Common myeloid progenitor, CD34-positive (primary cell): Measurements from ENCODE around the gene C2CD2.

Experiments
- CTCF ChIA-PET: fragments of 350-600 bp; sonication (Branson Sonifier 250); formaldehyde crosslinking; loops from one replicate; lab custom pipeline; 2021; ENCODE audit warnings: antibody characterized with exemption; lab: Charles Lee
- POLR2A ChIA-PET: fragments of 350-600 bp; sonication (Branson Sonifier 250); formaldehyde crosslinking; loops from one replicate; lab custom pipeline; 2021; ENCODE audit warnings: antibody characterized with exemption; lab: Charles Lee
- DNase-seq, 3 donors: peaks; one replicate each; pipeline versions ENCODE4 v3.0.0 to v3.0.0-alpha.2; 2013
- H3K27ac ChIP-seq, 2 experiments: 1 replicate in 1 of 2; 2 replicates in 1 of 2; pipeline ENCODE4 v1.7.0; 2013; ENCODE audit warnings: inconsistent platforms in 2 of 2, low read length in 2 of 2, mild to moderate bottlenecking in 2 of 2, low read depth in 1 of 2, moderate library complexity in 1 of 2; ENCODE audit not compliant: severe bottlenecking in 2 of 2, insufficient read depth in 1 of 2, poor library complexity in 1 of 2
- H3K27me3 ChIP-seq, 5 experiments: replicated peaks in 2 of 5; 1 replicate in 3 of 5; 2 replicates in 2 of 5; pipeline versions ENCODE4 v1.6.1 to v1.7.0; 2013; ENCODE audit warnings: low read length in 4 of 5, mild to moderate bottlenecking in 2 of 5, moderate library complexity in 2 of 5, inconsistent platforms in 1 of 5; ENCODE audit not compliant: insufficient read depth in 5 of 5, control insufficient read depth in 4 of 5
- H3K36me3 ChIP-seq, 4 experiments: 1 replicate in 2 of 4; 2 replicates in 2 of 4; pipeline versions ENCODE4 v1.6.1 to v1.7.0; 2013; ENCODE audit warnings: low read length in 3 of 4, control low read depth in 1 of 4, mild to moderate bottlenecking in 1 of 4; ENCODE audit not compliant: control insufficient read depth in 4 of 4, insufficient read depth in 4 of 4
- H3K4me1 ChIP-seq, 4 experiments: 1 replicate in 3 of 4; 2 replicates in 1 of 4; pipeline versions ENCODE4 v1.6.1 to v1.7.1; 2013; ENCODE audit warnings: low read length in 3 of 4, mild to moderate bottlenecking in 3 of 4, control low read depth in 1 of 4, inconsistent platforms in 1 of 4, moderate library complexity in 1 of 4; ENCODE audit not compliant: control insufficient read depth in 4 of 4, insufficient read depth in 4 of 4; ENCODE audit errors: control extremely low read depth in 1 of 4
- H3K4me3 ChIP-seq, 7 experiments: 1 replicate in 4 of 7; 2 replicates in 3 of 7; pipeline versions ENCODE4 v1.5.1 to v1.7.0; 2013; ENCODE audit warnings: mild to moderate bottlenecking in 7 of 7, low read length in 6 of 7, moderate library complexity in 6 of 7, inconsistent platforms in 2 of 7, low read depth in 2 of 7, control low read depth in 1 of 7; ENCODE audit not compliant: insufficient read depth in 4 of 7, control insufficient read depth in 1 of 7; ENCODE audit errors: extremely low read depth in 1 of 7
- H3K9me3 ChIP-seq, 5 experiments: 1 replicate in 4 of 5; 2 replicates in 1 of 5; pipeline versions ENCODE4 v1.6.1 to v1.7.1; 2013; ENCODE audit warnings: low read length in 4 of 5, mild to moderate bottlenecking in 2 of 5, inconsistent platforms in 1 of 5, low read depth in 1 of 5, moderate library complexity in 1 of 5; ENCODE audit not compliant: control insufficient read depth in 4 of 5, insufficient read depth in 2 of 5; ENCODE audit errors: control extremely low read depth in 1 of 5
- WGBS: methylation state at CpG from one replicate; pipeline ENCODE4 v1.1.5; 2013; ENCODE audit not compliant: insufficient coverage; 5-methylcytosine and 5-hydroxymethylcytosine counted together

C2CD2 gene

DNA sequence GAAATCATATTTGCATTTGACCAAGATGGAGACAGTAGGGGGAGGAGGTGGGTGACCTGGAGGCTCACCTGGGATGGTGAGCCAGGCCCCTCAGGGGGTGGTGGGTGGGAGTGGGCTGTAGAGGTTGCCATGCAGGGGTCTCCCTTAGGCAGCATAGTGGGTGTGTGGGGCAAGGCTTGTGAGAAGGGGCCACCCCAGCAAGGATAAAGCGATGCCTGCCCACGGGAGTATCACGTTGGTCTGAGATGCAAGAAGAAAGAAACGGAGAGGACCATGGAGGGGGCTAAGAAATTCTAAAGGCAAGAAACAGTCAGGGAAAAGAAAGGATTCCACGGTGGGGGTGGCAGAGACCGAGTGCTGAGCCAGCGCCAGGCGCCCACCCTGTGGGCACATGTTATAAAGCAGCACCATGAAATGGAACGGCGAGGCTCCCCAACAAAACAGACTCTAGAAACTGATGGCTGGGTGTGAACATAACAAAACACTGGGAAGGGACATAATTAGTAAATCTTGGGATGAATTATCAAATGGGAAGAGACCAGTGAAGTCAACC lies 11.7 kb upstream of the C2CD2 start:
- H3K36me3 ChIP-seq, result no peaks in the 10 kb centered on the region
- no peaks in the 10 kb centered on the region for H3K9me3 ChIP-seq
- peaks cover 0 to 26% (median 23%) of the 10 kb centered on the region in 4 experiments for H3K4me1 ChIP-seq
- 98% methylated on average over 9 of the region's 10 CpGs for WGBS
- no peak overlapping the region for H3K4me3 ChIP-seq
- ChIA-PET POLR2A (no interaction called here), CTCF (interaction anchor here (0.7 to 2.4 kb wide), 3 partner anchors 14 to 142 kb away, joined by 3 to 7 read pairs (median 3); no protein-coding TSS in a partner anchor)
- H3K27ac ChIP-seq, result no peak overlapping the region
- H3K27me3 ChIP-seq, result no peaks in the 10 kb centered on the region
- DNase-seq, result no peak

DNA sequence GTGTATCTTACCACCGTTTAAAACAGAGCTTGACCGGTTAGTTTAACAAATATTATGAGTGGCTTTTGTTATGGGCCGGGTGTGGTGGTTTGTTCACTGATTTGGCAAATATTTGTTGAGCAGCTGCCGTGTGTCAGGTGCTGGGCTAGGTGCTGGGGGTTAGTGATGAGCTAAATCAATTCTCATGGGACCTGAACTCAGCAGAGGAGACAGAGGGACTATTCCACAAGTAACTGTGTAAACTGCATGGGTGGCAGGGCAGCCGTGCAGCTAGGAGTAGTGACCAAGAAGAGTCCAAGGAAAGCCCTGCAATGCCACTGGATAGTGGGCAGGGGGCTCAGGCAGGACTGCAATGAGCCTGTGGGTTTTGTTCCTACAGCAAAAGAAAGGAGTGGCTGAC lies 11.2 kb upstream of the C2CD2 start:
- peaks cover 0 to 26% (median 23%) of the 10 kb centered on the region in 4 experiments for H3K4me1 ChIP-seq
- WGBS, result 92% methylated on average over 5 of the region's 5 CpGs
- H3K36me3 ChIP-seq, result no peaks in the 10 kb centered on the region
- no peaks in the 10 kb centered on the region for H3K27me3 ChIP-seq
- DNase-seq, result no peak
- ChIA-PET CTCF (interaction anchor here (0.7 to 2.4 kb wide), 3 partner anchors 15 to 143 kb away, joined by 3 to 7 read pairs (median 3); no protein-coding TSS in a partner anchor), POLR2A (no interaction called here)
- no peak overlapping the region for H3K27ac ChIP-seq
- no peaks in the 10 kb centered on the region for H3K9me3 ChIP-seq
- H3K4me3 ChIP-seq, result no peak overlapping the region

DNA sequence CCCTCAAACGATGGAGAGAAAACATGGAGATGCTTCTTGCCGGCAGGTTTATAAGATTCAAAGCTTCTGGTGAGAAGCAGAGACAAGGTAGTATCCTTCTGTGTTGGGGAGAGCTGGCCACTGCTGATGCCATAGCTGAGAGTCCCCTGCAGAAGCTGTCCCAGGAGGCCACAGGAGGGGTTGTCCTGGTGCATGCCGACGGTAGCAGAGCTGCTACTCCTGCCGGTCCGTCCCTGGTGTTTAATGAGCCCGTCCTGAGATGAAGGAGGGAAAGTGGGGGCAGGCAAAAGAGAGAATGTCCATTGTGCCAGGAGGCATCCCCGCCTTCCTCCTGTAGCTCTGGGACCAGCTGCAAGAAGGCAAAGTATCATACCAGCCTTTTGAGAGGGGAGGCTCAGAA lies 10.4 kb upstream of the C2CD2 start:
- no peak overlapping the region for H3K27ac ChIP-seq
- H3K27me3 ChIP-seq, result no peaks in the 10 kb centered on the region
- H3K9me3 ChIP-seq, result no peaks in the 10 kb centered on the region
- WGBS, result 100% methylated on average over 7 of the region's 8 CpGs
- no peaks in the 10 kb centered on the region for H3K36me3 ChIP-seq
- peaks cover 0 to 24% (median 23%) of the 10 kb centered on the region in 4 experiments for H3K4me1 ChIP-seq
- no peak overlapping the region for H3K4me3 ChIP-seq
- no peak for DNase-seq
- ChIA-PET CTCF (interaction anchor here (0.8 to 2.4 kb wide), 2 partner anchors 144 to 153 kb away, joined by 3 to 7 read pairs; no protein-coding TSS in a partner anchor), POLR2A (no interaction called here)

DNA sequence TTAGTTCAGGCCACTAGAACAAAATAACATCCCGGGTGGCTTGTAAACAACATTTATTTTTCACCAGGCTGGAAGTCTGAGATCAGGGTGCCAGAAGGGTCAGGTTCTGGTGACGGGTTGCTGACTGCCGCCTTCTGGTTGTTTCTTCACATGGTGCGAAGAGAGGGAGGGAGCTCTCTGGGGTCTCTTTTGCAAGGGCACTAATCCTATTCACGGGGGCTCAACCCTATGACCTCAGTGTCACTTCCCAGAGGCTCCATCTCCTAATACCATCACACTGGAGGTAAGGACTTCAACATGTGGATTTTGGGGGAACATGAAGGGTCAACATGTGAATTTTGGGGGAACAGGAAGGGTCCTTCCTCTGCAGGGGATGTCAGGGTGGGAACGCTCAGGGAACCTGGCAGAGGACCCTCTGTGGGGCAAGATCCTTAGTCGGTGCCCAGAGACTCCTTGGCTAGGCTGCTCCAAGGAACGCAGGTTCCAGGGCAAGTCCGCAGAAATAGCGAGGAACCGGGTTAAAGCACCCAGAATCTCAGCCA lies 8.7 kb upstream of the C2CD2 start:
- Histone ChIP-seq H3K9me3 (no peaks in the 10 kb centered on the region), H3K27ac (no peak overlapping the region), H3K4me1 (peaks cover 0 to 28% (median 17%) of the 10 kb centered on the region in 4 experiments), H3K27me3 (no peaks in the 10 kb centered on the region), H3K4me3 (no peak overlapping the region), H3K36me3 (no peaks in the 10 kb centered on the region)
- ChIA-PET CTCF (interaction anchor here (0.8 to 1.6 kb wide), 3 partner anchors 10 to 31 kb away, joined by 3 to 4 read pairs (median 3); no protein-coding TSS in a partner anchor), POLR2A (interaction anchor here (1.4 kb wide), 1 partner anchor 14 kb away, joined by 3 read pairs; no protein-coding TSS in a partner anchor)
- no peak for DNase-seq
- WGBS, result 98% methylated on average over 10 of the region's 11 CpGs

DNA sequence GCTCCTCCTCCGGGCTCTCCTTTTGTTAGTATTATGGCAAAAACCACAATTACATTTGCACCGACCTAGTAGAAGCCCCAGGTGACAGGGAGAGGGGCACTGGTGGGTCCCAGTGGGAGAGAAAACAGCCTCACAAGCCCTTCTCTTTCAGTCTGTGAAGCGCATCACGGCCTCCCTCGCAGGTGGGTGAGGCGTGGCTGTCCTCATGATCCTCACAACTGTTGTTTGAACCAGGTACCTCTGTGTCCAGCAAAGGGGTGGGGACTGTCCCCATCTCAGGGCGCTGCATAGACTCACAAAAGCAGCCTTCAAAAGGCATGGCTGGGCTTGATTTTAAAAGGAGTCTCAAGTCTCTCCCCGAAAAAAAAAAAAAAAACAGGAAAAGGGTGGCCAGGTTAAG lies 7.9 kb upstream of the C2CD2 start:
- H3K27ac ChIP-seq, result no peak overlapping the region
- H3K27me3 ChIP-seq, result no peaks in the 10 kb centered on the region
- no peaks in the 10 kb centered on the region for H3K36me3 ChIP-seq
- 48% methylated on average over 7 of the region's 8 CpGs for WGBS
- peak overlapping the region in 3 of 7 experiments; percentile 15 to 24 (median 20) for H3K4me3 ChIP-seq
- POLR2A ChIA-PET, result interaction anchor here (1.2 to 1.4 kb wide), 2 partner anchors 15 to 29 kb away, joined by 3 read pairs; no protein-coding TSS in a partner anchor
- no peaks in the 10 kb centered on the region for H3K9me3 ChIP-seq
- no peak for DNase-seq
- H3K4me1 ChIP-seq, result peaks cover 0 to 35% (median 25%) of the 10 kb centered on the region in 4 experiments
- CTCF ChIA-PET, result interaction anchor here (0.8 to 2.0 kb wide), 6 partner anchors 9 to 32 kb away, joined by 3 to 6 read pairs (median 4); no protein-coding TSS in a partner anchor

DNA sequence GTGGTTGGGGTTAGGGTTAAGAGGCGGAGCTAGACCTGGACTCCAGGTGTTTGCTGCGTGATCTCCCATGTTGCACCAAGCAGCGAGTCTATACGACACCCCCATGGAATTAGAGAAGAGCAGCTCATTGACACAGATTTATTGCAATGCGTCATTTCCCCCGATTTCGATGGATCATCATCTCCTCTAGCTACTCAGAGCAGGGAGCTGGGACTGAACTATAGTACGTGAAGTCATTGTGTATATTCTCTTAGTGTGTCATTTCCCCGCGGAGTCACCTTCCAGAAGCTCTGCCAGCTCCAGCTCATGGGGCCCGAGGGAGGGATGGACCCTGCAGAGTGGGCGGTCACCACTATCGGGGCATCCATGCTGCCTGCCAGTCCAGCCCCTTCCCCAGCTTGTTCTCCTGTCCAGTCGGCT lies 7.5 kb upstream of the C2CD2 start:
- H3K27ac ChIP-seq, result no peak overlapping the region
- H3K4me1 ChIP-seq, result peaks cover 0 to 37% (median 26%) of the 10 kb centered on the region in 4 experiments
- DNase-seq, result no peak
- no peaks in the 10 kb centered on the region for H3K9me3 ChIP-seq
- peak overlapping the region in 3 of 7 experiments; percentile 15 to 24 (median 20) for H3K4me3 ChIP-seq
- WGBS, result 77% methylated on average over 7 of the region's 14 CpGs
- H3K27me3 ChIP-seq, result no peaks in the 10 kb centered on the region
- POLR2A ChIA-PET, result interaction anchor here (1.2 to 1.4 kb wide), 2 partner anchors 15 to 29 kb away, joined by 3 read pairs; no protein-coding TSS in a partner anchor
- no peaks in the 10 kb centered on the region for H3K36me3 ChIP-seq
- CTCF ChIA-PET, result interaction anchor here (0.9 to 2.0 kb wide), 5 partner anchors 9 to 32 kb away, joined by 3 to 6 read pairs (median 4); no protein-coding TSS in a partner anchor

DNA sequence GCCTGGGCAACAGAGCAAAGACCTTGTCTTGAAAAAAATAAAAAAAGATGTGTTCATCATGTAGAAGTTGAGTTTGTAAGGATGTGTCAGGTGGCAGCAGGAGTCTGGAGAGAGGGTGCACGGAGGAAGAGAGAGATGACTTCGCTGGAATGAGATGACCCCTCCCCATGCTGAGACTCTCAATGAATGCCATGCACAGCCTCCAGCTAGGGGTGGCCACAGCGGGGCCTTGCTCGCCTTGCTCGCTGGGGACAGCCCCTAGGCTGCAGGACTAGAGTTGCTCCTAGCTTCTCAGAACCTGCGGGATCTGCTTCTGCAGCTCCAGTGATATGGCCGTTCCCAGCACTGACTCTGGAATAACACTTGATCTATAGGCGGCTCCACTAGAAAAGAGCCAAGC lies 6.6 kb upstream of the C2CD2 start:
- CTCF ChIA-PET, result interaction anchor here (0.9 to 2.0 kb wide), 4 partner anchors 8 to 45 kb away, joined by 3 to 6 read pairs (median 4); no protein-coding TSS in a partner anchor

More for the DNA sequence above, 6.6 kb upstream of the C2CD2 start:
- Histone ChIP-seq H3K27me3 (no peaks in the 10 kb centered on the region), H3K4me1 (peaks cover 0 to 42% (median 26%) of the 10 kb centered on the region in 4 experiments), H3K4me3 (no peak overlapping the region), H3K36me3 (no peaks in the 10 kb centered on the region), H3K27ac (no peak overlapping the region), H3K9me3 (no peaks in the 10 kb centered on the region)
- 98% methylated on average over 8 of the region's 8 CpGs for WGBS
- no peak for DNase-seq
- POLR2A ChIA-PET, result no interaction called here
